Measurements from ENCODE around the gene ATCAY. TPM values are rescaled to one million over a fixed set of nuclear protein-coding genes. Genes with fewer than 3 reads are reported as not detected.

Gene ATCAY
- total and polyA plus RNA-seq, 2 of the 13 experiments (the other 11 are each of a cell fraction or from before 2014, with no cell fraction given) = not detected

GRCh38 chr19:3914199-3914598 is 33.7 kb downstream of the ATCAY start (continued):
- TF ChIP-seq HNRNPLL (IDR thresholded peaks at IDR 0.05; ENCODE audit: low read depth, low read length, poor library complexity, severe bottlenecking) (no peak), ZNF710 (CRISPR knock-in tag; IDR thresholded peaks at IDR 0.05; ENCODE audit: borderline replicate concordance) (no peak), PAXIP1 (CRISPR knock-in tag; conservative IDR thresholded peaks at IDR 0.05) (no peak), ZNF143 (CRISPR knock-in tag; IDR thresholded peaks at IDR 0.05) (0 out of 2 replicates have a peak, but pooled peaks have one; percentile 25), CHD2 (IDR thresholded peaks at IDR 0.05; ENCODE audit: low read depth, low read length) (peak; percentile 84), ZBTB3 (CRISPR knock-in tag; IDR thresholded peaks at IDR 0.05; ENCODE audit: borderline replicate concordance, low read depth) (no peak)

- Histone ChIP-seq H3K4me3 (replicated peaks in 1 of 3; ENCODE audit: insufficient read depth in 1 of 3, low read depth in 2 of 3, low read length in 3 of 3) (no peak overlapping the region), H3K4me1 (ENCODE audit: insufficient read depth, low read length) (no peaks in the 10 kb centered on the region), H3K4me2 (ENCODE audit: low read depth, low read length) (no peak overlapping the region), H2AFZ (ENCODE audit: low read length) (no peak overlapping the region), H3K79me2 (ENCODE audit: insufficient read depth, low read length) (no peaks in the 10 kb centered on the region), H3K36me3 (replicated peaks in 1 of 2; ENCODE audit: control insufficient read depth in 1 of 2, insufficient read depth in 2 of 2, low read length in 2 of 2) (no peaks in the 10 kb centered on the region), H3K27ac (ENCODE audit: extremely low read length, insufficient read depth, low read length) (no peak overlapping the region), H3K9ac (ENCODE audit: insufficient read depth, low read depth, low read length) (no peak overlapping the region), H4K20me1 (ENCODE audit: insufficient read depth, low read length) (no peaks in the 10 kb centered on the region), H3K27me3 (ENCODE audit: control insufficient read depth in 1 of 2, insufficient read depth in 2 of 2, low read length in 2 of 2) (peaks cover 0 to 3% of the 10 kb centered on the region in 2 experiments; a peak in 1 of 5 replicates), H3K9me3 (ENCODE audit: low read length) (no peaks in the 10 kb centered on the region)
- in situ Hi-C loops (cut with HindIII; ENCODE audit: extremely low pct_ligation_motif_present, low pct_unique_long_range_greater_than_20kb) = no loop called here
- intact Hi-C loops (cut with micrococcal nuclease; ENCODE audit: unreplicated experiment) = no loop called here
- ChIA-PET POLR2A (no interaction called here), CTCF (ENCODE audit: low intra/inter-chr PET ratio, low total read pairs) (no interaction called here)
- no TSS peak for BruUV-seq (replicated peaks)
- DNase-seq (ENCODE audit: low spot score) (no peak), ATAC-seq (no peak), FAIRE-seq (no peak)
- 38% methylated on average over 5 of the region's 5 CpGs for WGBS (ENCODE audit: low lambda C conversion rate)
- TF ChIP-seq SMAD1 (CRISPR knock-in tag; IDR thresholded peaks at IDR 0.05; ENCODE audit: borderline replicate concordance, low read depth) = no peak
- no peak for TF ChIP-seq BRCA1 (CRISPR knock-in tag; IDR thresholded peaks at IDR 0.05)
- no peak for TF ChIP-seq MED1 (CRISPR knock-in tag; IDR thresholded peaks at IDR 0.05)
- no peak for TF ChIP-seq FOXA3 (CRISPR knock-in tag; IDR thresholded peaks at IDR 0.05)
- no peak for TF ChIP-seq ZNF609 (CRISPR knock-in tag; IDR thresholded peaks at IDR 0.05; ENCODE audit: borderline replicate concordance)
- no peak for TF ChIP-seq ZNF788 (CRISPR knock-in tag; IDR thresholded peaks at IDR 0.05; ENCODE audit: borderline replicate concordance)
- no peak for TF ChIP-seq MZF1 (CRISPR knock-in tag; IDR thresholded peaks at IDR 0.05; ENCODE audit: borderline replicate concordance)
- TF ChIP-seq ETV6 (CRISPR knock-in tag; conservative IDR thresholded peaks at IDR 0.05) = no peak
Measured at GRCh38 chr19:3916033-3916432, 35.5 kb downstream of the ATCAY start.
